IMR-90 (cell line): ENCODE results near the gene SEMA4A. TPM values are rescaled to one million over a fixed set of nuclear protein-coding genes. Genes with fewer than 3 reads are reported as not detected.

Source experiments
- MXI1 ChIP-seq: IDR thresholded peaks from 2 replicates; pipeline ENCODE4 v1.6.1; 2012; ENCODE audit warnings: low read depth, mild to moderate bottlenecking, low read length, moderate library complexity, borderline replicate concordance
- SMC3 ChIP-seq: fragments of 150-350 bp; IDR thresholded peaks from 2 replicates; pipeline ENCODE4 v1.6.1; 2016; ENCODE audit warnings: low read depth, mild to moderate bottlenecking, antibody characterized with exemption, low read length, moderate library complexity
- polyA plus RNA-seq, 3 experiments: library from polyadenylated mRNA; depleted of rRNA; stranded (reverse); fragments of >200 nt; gene quantifications; 2 replicates each; pipeline ENCODE4 v1.2.3, GENCODE V29; 2012; ENCODE audit warnings: low replicate concordance in 1 of 3
- total RNA-seq: library from RNA; depleted of rRNA; stranded (reverse); fragments of >200 nt; gene quantifications from 2 replicates; pipeline ENCODE4 v1.2.3, GENCODE V29; 2012
- TF ChIP-seq, protein P1 (sequence below): conservative IDR thresholded peaks from 2 replicates; pipeline ENCODE4 v1.5.1; 2012; ENCODE audit warnings: mild to moderate bottlenecking, low read depth, low read length, improper control_type of control experiment

Gene SEMA4A
- total and polyA plus RNA-seq, 2 of the 4 experiments (the other 2 are of a cell fraction) = 0.18 to 0.86 TPM

GRCh38 chr1:156126630-156127534 lies 26.5 kb upstream of the SEMA4A start (continued):
- TF ChIP-seq, protein P1, sequence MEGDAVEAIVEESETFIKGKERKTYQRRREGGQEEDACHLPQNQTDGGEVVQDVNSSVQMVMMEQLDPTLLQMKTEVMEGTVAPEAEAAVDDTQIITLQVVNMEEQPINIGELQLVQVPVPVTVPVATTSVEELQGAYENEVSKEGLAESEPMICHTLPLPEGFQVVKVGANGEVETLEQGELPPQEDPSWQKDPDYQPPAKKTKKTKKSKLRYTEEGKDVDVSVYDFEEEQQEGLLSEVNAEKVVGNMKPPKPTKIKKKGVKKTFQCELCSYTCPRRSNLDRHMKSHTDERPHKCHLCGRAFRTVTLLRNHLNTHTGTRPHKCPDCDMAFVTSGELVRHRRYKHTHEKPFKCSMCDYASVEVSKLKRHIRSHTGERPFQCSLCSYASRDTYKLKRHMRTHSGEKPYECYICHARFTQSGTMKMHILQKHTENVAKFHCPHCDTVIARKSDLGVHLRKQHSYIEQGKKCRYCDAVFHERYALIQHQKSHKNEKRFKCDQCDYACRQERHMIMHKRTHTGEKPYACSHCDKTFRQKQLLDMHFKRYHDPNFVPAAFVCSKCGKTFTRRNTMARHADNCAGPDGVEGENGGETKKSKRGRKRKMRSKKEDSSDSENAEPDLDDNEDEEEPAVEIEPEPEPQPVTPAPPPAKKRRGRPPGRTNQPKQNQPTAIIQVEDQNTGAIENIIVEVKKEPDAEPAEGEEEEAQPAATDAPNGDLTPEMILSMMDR = no peak
- TF ChIP-seq MXI1 (0 out of 2 replicates have a peak, but pooled peaks have one; percentile 47), SMC3 (no peak)
